Gastrocnemius medialis (tissue), 4 donors: ENCODE data around the gene SPSB1.
A peak's percentile ranks its signal among the peaks of the same experiment; 100 is the strongest.

Experiments
- CTCF ChIP-seq, 5 experiments: fragments of 450-650 bp in 3 of 5; fragments of 200-600 bp in 2 of 5; sonication (generic) in 2 of 5; IDR thresholded peaks in 4 of 5; conservative IDR thresholded peaks in 1 of 5; 1 replicate in 4 of 5; 2 replicates in 1 of 5; pipeline ENCODE4 v1.5.1; 2016 to 2019; ENCODE audit warnings: antibody characterized with exemption in 5 of 5, mild to moderate bottlenecking in 3 of 5, moderate library complexity in 3 of 5
- POLR2A ChIP-seq, 2 donors: fragments of 450-650 bp; IDR thresholded peaks; one replicate each; pipeline ENCODE4 v1.6.1; 2017; ENCODE audit warnings: antibody characterized with exemption in 2 of 2, mild to moderate bottlenecking in 2 of 2, moderate library complexity in 2 of 2

GRCh38 chr1:9289711-9290485 lies 2.8 kb upstream of the SPSB1 start:
- TF ChIP-seq CTCF (IDR thresholded peaks at IDR 0.05 in 4 of 5, conservative IDR thresholded peaks at IDR 0.05 in 1 of 5) (no peak), POLR2A (IDR thresholded peaks at IDR 0.05) (peak; percentile 64 to 80)
